A673 (cell line): ENCODE measurements around the gene ENOPH1. TPM values are rescaled to one million over a fixed set of nuclear protein-coding genes. Genes with fewer than 3 reads are reported as not detected.

Experiments
- BruUV-seq: library from RNA; stranded (reverse); fragments of 400-500 nt; replicated peaks from 2 replicates; lab custom pipeline; 2021; lab: Mats Ljungman, UMichigan
- CTCF ChIA-PET: fragments of 300-600 bp; sonication (Branson Sonifier 250); formaldehyde crosslinking; loops from one replicate; lab custom pipeline; 2022; ENCODE audit warnings: antibody characterized with exemption; lab: Charles Lee
- POLR2A ChIA-PET: fragments of 300-600 bp; sonication (Branson Sonifier 250); formaldehyde crosslinking; loops from one replicate; lab custom pipeline; 2022; ENCODE audit warnings: antibody characterized with exemption; ENCODE audit not compliant: low non-redundant PET; lab: Charles Lee
- DNase-seq: peaks from one replicate; pipeline ENCODE4 v3.0.0-alpha.2; 2015; ENCODE audit warnings: low spot score
- H3K27ac ChIP-seq: fragments of 200-600 bp; sonication (generic); 2 replicates; pipeline ENCODE4 v1.5.1; 2016; ENCODE audit warnings: mixed run types, low read depth, mild to moderate bottlenecking, mixed read lengths, antibody characterized with exemption, low read length; ENCODE audit not compliant: poor library complexity, severe bottlenecking
- H3K27me3 ChIP-seq: fragments of 200-600 bp; sonication (generic); replicated peaks from 2 replicates; pipeline ENCODE4 v1.6.1; 2017; ENCODE audit warnings: mixed run types, low read depth, mild to moderate bottlenecking, mixed read lengths, antibody characterized with exemption, low read length; ENCODE audit not compliant: insufficient read depth, poor library complexity
- H3K36me3 ChIP-seq: fragments of 200-600 bp; sonication (generic); 2 replicates; pipeline ENCODE4 v1.6.1; 2016; ENCODE audit warnings: mixed run types, mild to moderate bottlenecking, mixed read lengths, antibody characterized with exemption, low read length; ENCODE audit not compliant: insufficient read depth, poor library complexity, severe bottlenecking
- H3K4me1 ChIP-seq: fragments of 200-600 bp; sonication (generic); 2 replicates; pipeline ENCODE4 v1.6.1; 2017; ENCODE audit warnings: mixed run types, mild to moderate bottlenecking, mixed read lengths, antibody characterized with exemption, low read length; ENCODE audit not compliant: insufficient read depth, poor library complexity, severe bottlenecking
- H3K4me3 ChIP-seq: fragments of 200-600 bp; sonication (generic); 2 replicates; pipeline ENCODE4 v1.5.1; 2016; ENCODE audit warnings: low read depth, mixed run types, mild to moderate bottlenecking, mixed read lengths, low read length; ENCODE audit not compliant: poor library complexity, severe bottlenecking
- H3K9me3 ChIP-seq: fragments of 200-600 bp; sonication (generic); 2 replicates; pipeline ENCODE4 v1.6.1; 2016; ENCODE audit warnings: mixed run types, low read depth, mild to moderate bottlenecking, mixed read lengths, antibody characterized with exemption, low read length; ENCODE audit not compliant: poor library complexity, severe bottlenecking
- EZH2 ChIP-seq: fragments of 200-600 bp; sonication (generic); IDR thresholded peaks from 2 replicates; pipeline ENCODE4 v1.6.1; 2017; ENCODE audit warnings: borderline replicate concordance, low read depth, mild to moderate bottlenecking, mixed read lengths, antibody characterized with exemption, low read length; ENCODE audit not compliant: poor library complexity, severe bottlenecking
- intact Hi-C: fragments of 100-400 bp; cut with micrococcal nuclease; formaldehyde crosslinking; loops from one replicate; pipeline ENCODE4 v1.10.0; 2022; ENCODE audit not compliant: unreplicated experiment
- total RNA-seq: library from RNA; stranded (reverse); gene quantifications from 2 replicates; pipeline ENCODE4 v1.2.3, GENCODE V29; 2021
- TF ChIP-seq, protein P1 (sequence below): fragments of 300-800, 200-600 bp; sonication (generic); conservative IDR thresholded peaks from 2 replicates; pipeline ENCODE4 v1.5.1; 2017; ENCODE audit warnings: low read depth, mild to moderate bottlenecking, antibody characterized with exemption, low read length, moderate library complexity, mixed read lengths

Gene ENOPH1
- total RNA-seq, 1 experiment from 2014 or later, result 29.3 TPM

GRCh38 chr4:82447886-82448285, 17.5 kb downstream of the ENOPH1 start:
- DNase-seq, result no peak
- BruUV-seq, result no TSS peak
- no peak overlapping the region for H3K27ac ChIP-seq
- intact Hi-C loops, result no loop called here
- CTCF ChIA-PET, result no interaction called here
- POLR2A ChIA-PET, result no interaction called here
- peaks cover 6% of the 10 kb centered on the region for H3K36me3 ChIP-seq
- no peaks in the 10 kb centered on the region for H3K9me3 ChIP-seq
- H3K27me3 ChIP-seq, result no peaks in the 10 kb centered on the region
- no peak overlapping the region for H3K4me3 ChIP-seq
- no peaks in the 10 kb centered on the region for H3K4me1 ChIP-seq
- TF ChIP-seq, protein P1, sequence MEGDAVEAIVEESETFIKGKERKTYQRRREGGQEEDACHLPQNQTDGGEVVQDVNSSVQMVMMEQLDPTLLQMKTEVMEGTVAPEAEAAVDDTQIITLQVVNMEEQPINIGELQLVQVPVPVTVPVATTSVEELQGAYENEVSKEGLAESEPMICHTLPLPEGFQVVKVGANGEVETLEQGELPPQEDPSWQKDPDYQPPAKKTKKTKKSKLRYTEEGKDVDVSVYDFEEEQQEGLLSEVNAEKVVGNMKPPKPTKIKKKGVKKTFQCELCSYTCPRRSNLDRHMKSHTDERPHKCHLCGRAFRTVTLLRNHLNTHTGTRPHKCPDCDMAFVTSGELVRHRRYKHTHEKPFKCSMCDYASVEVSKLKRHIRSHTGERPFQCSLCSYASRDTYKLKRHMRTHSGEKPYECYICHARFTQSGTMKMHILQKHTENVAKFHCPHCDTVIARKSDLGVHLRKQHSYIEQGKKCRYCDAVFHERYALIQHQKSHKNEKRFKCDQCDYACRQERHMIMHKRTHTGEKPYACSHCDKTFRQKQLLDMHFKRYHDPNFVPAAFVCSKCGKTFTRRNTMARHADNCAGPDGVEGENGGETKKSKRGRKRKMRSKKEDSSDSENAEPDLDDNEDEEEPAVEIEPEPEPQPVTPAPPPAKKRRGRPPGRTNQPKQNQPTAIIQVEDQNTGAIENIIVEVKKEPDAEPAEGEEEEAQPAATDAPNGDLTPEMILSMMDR, result no peak
- no peak for TF ChIP-seq EZH2

DNA sequence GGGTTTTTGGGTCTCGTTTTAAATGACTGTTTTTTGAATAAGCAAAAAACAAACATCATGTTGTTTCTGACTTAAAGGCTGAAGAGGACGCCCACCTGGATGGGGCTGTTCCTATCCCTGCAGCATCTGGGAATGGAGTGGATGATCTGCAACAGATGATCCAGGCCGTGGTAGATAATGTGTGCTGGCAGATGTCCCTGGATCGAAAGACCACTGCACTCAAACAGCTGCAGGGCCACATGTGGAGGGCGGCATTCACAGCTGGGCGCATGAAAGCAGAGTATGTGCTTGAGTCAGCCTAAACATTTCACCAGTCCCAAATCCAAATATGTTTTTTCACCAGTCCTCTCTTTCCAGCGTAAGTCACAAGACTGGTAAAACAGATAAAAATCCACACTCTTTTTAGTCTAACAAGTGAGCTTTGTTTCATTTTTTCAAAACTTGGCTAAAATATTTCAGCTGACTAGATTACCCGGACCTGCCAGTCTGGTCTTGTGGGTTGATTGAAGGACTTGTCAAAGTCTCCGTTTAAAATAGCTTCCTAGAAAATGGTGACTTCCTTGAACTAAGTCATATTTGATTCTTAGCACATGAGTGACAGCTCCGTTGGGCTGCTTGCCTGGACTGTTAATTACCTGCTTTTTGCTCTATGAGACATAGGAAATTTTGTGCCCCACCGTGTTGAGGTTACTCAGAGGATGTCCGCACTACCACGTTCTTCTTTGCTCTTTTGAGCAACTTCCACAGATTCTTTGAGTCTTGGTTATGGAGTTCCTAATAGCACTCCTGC, 20.8 kb downstream of the ENOPH1 start:
- intact Hi-C loops, result no loop called here
- Histone ChIP-seq H3K27me3 (no peaks in the 10 kb centered on the region), H3K27ac (no peak overlapping the region), H3K9me3 (no peaks in the 10 kb centered on the region), H3K4me3 (no peak overlapping the region), H3K36me3 (peaks cover 6% of the 10 kb centered on the region), H3K4me1 (no peaks in the 10 kb centered on the region)
- BruUV-seq, result no TSS peak
- ChIA-PET CTCF (no interaction called here), POLR2A (no interaction called here)
- TF ChIP-seq, protein P1, result no peak
- no peak for TF ChIP-seq EZH2
- no peak for DNase-seq

DNA sequence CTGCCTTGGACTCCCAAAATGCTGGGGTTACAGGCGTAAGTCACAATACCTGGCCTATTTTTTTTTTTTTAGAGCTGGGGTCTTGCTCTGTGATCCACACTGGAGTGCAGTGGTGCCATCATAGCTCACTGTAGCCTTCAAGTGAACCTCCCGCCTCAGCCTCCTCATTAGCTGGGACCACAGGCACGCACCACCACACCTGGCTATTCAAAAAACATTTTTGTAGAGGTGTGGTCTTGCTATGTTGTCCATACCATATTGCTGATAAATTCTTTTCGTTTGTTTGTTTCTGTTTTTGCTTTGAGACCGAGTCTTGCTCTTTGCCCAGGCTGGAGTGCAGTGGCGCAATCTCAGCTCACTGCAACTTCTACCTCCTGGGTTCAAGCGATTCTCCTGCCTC, 21.6 kb downstream of the ENOPH1 start:
- no TSS peak for BruUV-seq
- no peak overlapping the region for H3K27ac ChIP-seq

More for the DNA sequence above, 21.6 kb downstream of the ENOPH1 start:
- Histone ChIP-seq H3K4me3 (no peak overlapping the region), H3K4me1 (no peaks in the 10 kb centered on the region), H3K9me3 (no peaks in the 10 kb centered on the region), H3K27me3 (no peaks in the 10 kb centered on the region), H3K36me3 (peaks cover 6% of the 10 kb centered on the region)
- ChIA-PET POLR2A (interaction anchor here (0.6 kb wide), 1 partner anchor 13 kb away, joined by 3 read pairs; no protein-coding TSS in a partner anchor), CTCF (no interaction called here)
- no peak for TF ChIP-seq EZH2
- TF ChIP-seq, protein P1, result no peak
- intact Hi-C loops, result no loop called here
- no peak for DNase-seq
